Left lung (tissue), 10 donors: Measurements from ENCODE around the gene MYO5C. TPM values are rescaled to one million over a fixed set of nuclear protein-coding genes. Genes with fewer than 3 reads are reported as not detected.
"Not testable (repeated sequence)": the region's sequence is repeated elsewhere in the genome, so short reads cannot be mapped to it uniquely, and the experiment has no call there.

ENCODE experiments used
- ATAC-seq: fragments of 200-7000 bp; cut with Tn5 transposase; one replicate; pipeline ENCODE4 v1.9.1; 2020; ENCODE audit warnings: moderate library complexity
- DNase-seq, 4 donors: peaks; one replicate each; pipeline ENCODE4 v3.0.0-alpha.2; 2013 to 2020
- H3K27ac ChIP-seq, 2 donors: fragments of 200-600 bp; sonication (generic) in 1 of 2; one replicate each; pipeline versions ENCODE4 v1.5.0 to v1.8.0; 2020 to 2021
- H3K27me3 ChIP-seq, 2 donors: fragments of 200-600 bp; sonication (generic) in 1 of 2; one replicate each; pipeline versions ENCODE4 v1.5.0 to v1.8.0; 2020 to 2021
- H3K36me3 ChIP-seq, 2 donors: fragments of 200-600 bp; sonication (generic) in 1 of 2; one replicate each; pipeline versions ENCODE4 v1.5.0 to v1.8.0; 2020 to 2021
- H3K4me1 ChIP-seq, 2 donors: fragments of 200-600 bp; one replicate each; pipeline ENCODE4 v1.8.0; 2021
- H3K4me3 ChIP-seq, 2 donors: fragments of 200-600 bp; sonication (generic) in 1 of 2; one replicate each; pipeline versions ENCODE4 v1.5.0 to v1.8.0; 2020 to 2021; ENCODE audit warnings: mild to moderate bottlenecking in 1 of 2
- H3K9me3 ChIP-seq, 2 donors: fragments of 200-600 bp; sonication (generic) in 1 of 2; one replicate each; pipeline versions ENCODE4 v1.5.0 to v1.8.0; 2020 to 2021
- CTCF ChIP-seq, 2 donors: fragments of 200-600 bp; sonication (generic) in 1 of 2; IDR thresholded peaks; one replicate each; pipeline versions ENCODE4 v1.5.0 to v1.8.0; 2021; ENCODE audit warnings: antibody characterized with exemption in 2 of 2
- intact Hi-C, 2 donors: fragments of 100-400 bp; cut with DNase I; formaldehyde crosslinking; loops; one replicate each; pipeline versions ENCODE4 v1.11.2 to v1.14.2; 2022
- polyA plus RNA-seq, 6 donors: library from polyadenylated mRNA; unstranded; fragments of 120-200 nt; gene quantifications; one replicate each; pipeline ENCODE4 v1.2.1, GENCODE V29; 2013; ENCODE audit not compliant: insufficient read length in 6 of 6
- total RNA-seq, 2 donors: library from RNA; stranded (reverse); fragmentation: NEBNext Ultra II Directional; extraction: Animal tissue kit (Norgen Biotek cat#: 25700); gene quantifications; one replicate each; pipeline ENCODE4 v1.2.1, GENCODE V29; 2021
- donor health status: DM: no; HTN: yes; CAD: no.
- donor health status: DM: no; HTN: no; CAD: no.

Gene MYO5C
- total and polyA plus RNA-seq, 8 donors = 29.7 to 89.2 (median 36.7) TPM

- Histone ChIP-seq H3K4me3 (no peak overlapping the region), H3K27ac (no peak overlapping the region), H3K9me3 (no peaks in the 10 kb centered on the region), H3K4me1 (no peaks in the 10 kb centered on the region), H3K36me3 (no peaks in the 10 kb centered on the region), H3K27me3 (no peaks in the 10 kb centered on the region)
- no peak for DNase-seq
- intact Hi-C loops = no loop called here
- ATAC-seq = no peak
- TF ChIP-seq CTCF (IDR thresholded peaks at IDR 0.05) = no peak
These were observed 124.2 kb downstream of the MYO5C start for GRCh38 chr15:52171386-52171785.

GRCh38 chr15:52170199-52170598 is 125.4 kb downstream of the MYO5C start:
- H3K27me3 ChIP-seq, H3K9me3 ChIP-seq, H3K27ac ChIP-seq, H3K4me3 ChIP-seq, DNase-seq, intact Hi-C loops, H3K36me3 ChIP-seq, H3K4me1 ChIP-seq, ATAC-seq: not testable (repeated sequence)

- H3K4me3 ChIP-seq, H3K36me3 ChIP-seq, H3K27ac ChIP-seq, intact Hi-C loops, H3K9me3 ChIP-seq, ATAC-seq, DNase-seq, H3K4me1 ChIP-seq, H3K27me3 ChIP-seq: not testable (repeated sequence)
These were observed 130.0 kb downstream of the MYO5C start for GRCh38 chr15:52165494-52166131.

- H3K4me3 ChIP-seq = no peak overlapping the region
- DNase-seq (no peak), ATAC-seq (no peak)
- H3K27ac ChIP-seq = no peak overlapping the region
- intact Hi-C loops = no loop called here
- no peaks in the 10 kb centered on the region for H3K27me3 ChIP-seq
- no peaks in the 10 kb centered on the region for H3K9me3 ChIP-seq
- TF ChIP-seq CTCF (IDR thresholded peaks at IDR 0.05) = no peak
- no peaks in the 10 kb centered on the region for H3K4me1 ChIP-seq
- peaks cover 0 to 4% of the 10 kb centered on the region in 2 donors for H3K36me3 ChIP-seq
These were observed 130.9 kb downstream of the MYO5C start for GRCh38 chr15:52164631-52165265.

GRCh38 chr15:52163321-52164190 is 132.0 kb downstream of the MYO5C start:
- Histone ChIP-seq H3K27ac (no peak overlapping the region), H3K9me3 (no peaks in the 10 kb centered on the region), H3K27me3 (no peaks in the 10 kb centered on the region), H3K4me1 (no peaks in the 10 kb centered on the region), H3K36me3 (peaks cover 0 to 9% of the 10 kb centered on the region in 2 donors), H3K4me3 (no peak overlapping the region)
- DNase-seq = no peak
- no peak for ATAC-seq
- TF ChIP-seq CTCF (IDR thresholded peaks at IDR 0.05) = no peak
- intact Hi-C loops = no loop called here

GRCh38 chr15:52162876-52163275 is 132.7 kb downstream of the MYO5C start:
- no peak for ATAC-seq
- intact Hi-C loops = no loop called here
- Histone ChIP-seq H3K27ac (no peak overlapping the region), H3K9me3 (no peaks in the 10 kb centered on the region), H3K27me3 (no peaks in the 10 kb centered on the region), H3K4me3 (no peak overlapping the region), H3K36me3 (peaks cover 0 to 9% of the 10 kb centered on the region in 2 donors), H3K4me1 (no peaks in the 10 kb centered on the region)
- no peak for TF ChIP-seq CTCF (IDR thresholded peaks at IDR 0.05)
- no peak for DNase-seq
